GM12878 (cell line): ENCODE results near the gene MSH3.

Experiments
- ATF7 ChIP-seq: fragments of 450-650 bp; IDR thresholded peaks from 2 replicates; pipeline ENCODE4 v1.6.1; 2016; ENCODE audit warnings: low read depth, mild to moderate bottlenecking
- CEBPB ChIP-seq, 2 experiments: fragments of 150-350 bp in 1 of 2; IDR thresholded peaks; 2 replicates each; pipeline ENCODE4 v1.6.1; 2012 to 2014; ENCODE audit warnings: low read depth in 2 of 2, low read length in 2 of 2, borderline replicate concordance in 1 of 2, inconsistent platforms in 1 of 2
- NR2C2 ChIP-seq: IDR thresholded peaks from 2 replicates; pipeline ENCODE4 v1.6.1; 2011; ENCODE audit warnings: borderline replicate concordance, low read depth; ENCODE audit not compliant: control insufficient read depth, insufficient read length
- POLR2A ChIP-seq: IDR thresholded peaks from 2 replicates; pipeline ENCODE4 v1.6.1; 2011; ENCODE audit warnings: low read depth, mild to moderate bottlenecking, low read length
- TF ChIP-seq, protein P1 (sequence below), 3 experiments: IDR thresholded peaks in 2 of 3; conservative IDR thresholded peaks in 1 of 3; 2 replicates each; pipeline ENCODE4 v1.5.1; 2011; ENCODE audit warnings: low read depth in 3 of 3, low read length in 3 of 3, mild to moderate bottlenecking in 3 of 3, control low read depth in 2 of 3, moderate library complexity in 2 of 3, inconsistent platforms in 1 of 3, mixed read lengths in 1 of 3; ENCODE audit not compliant: control insufficient read depth in 2 of 3, insufficient read depth in 1 of 3; ENCODE audit errors: extremely low read depth in 1 of 3
- TF ChIP-seq, protein P2 (sequence below): IDR thresholded peaks from 2 replicates; pipeline ENCODE4 v1.6.1; 2012; ENCODE audit warnings: low read depth, low read length, improper control_type of control experiment

DNA sequence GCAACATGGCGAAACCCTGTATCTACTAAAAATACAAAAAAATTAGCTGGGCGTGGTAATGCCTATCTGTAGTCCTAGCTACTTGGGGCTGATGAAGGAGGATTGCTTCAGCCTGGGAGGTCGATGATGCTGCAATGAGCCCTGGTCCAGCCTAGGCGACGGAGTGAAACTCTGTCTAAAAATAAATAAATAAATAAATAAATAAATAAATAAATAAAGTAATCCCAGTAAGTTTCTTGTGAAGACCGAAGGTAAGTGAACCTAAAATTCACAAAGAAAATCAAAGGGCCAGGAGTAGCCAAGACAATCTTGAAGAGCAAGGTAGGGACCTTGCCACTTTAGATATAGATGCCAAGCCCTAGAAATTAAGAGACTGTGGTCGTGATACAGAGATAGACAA is 68.5 kb downstream of the MSH3 start:
- TF ChIP-seq, protein P1, sequence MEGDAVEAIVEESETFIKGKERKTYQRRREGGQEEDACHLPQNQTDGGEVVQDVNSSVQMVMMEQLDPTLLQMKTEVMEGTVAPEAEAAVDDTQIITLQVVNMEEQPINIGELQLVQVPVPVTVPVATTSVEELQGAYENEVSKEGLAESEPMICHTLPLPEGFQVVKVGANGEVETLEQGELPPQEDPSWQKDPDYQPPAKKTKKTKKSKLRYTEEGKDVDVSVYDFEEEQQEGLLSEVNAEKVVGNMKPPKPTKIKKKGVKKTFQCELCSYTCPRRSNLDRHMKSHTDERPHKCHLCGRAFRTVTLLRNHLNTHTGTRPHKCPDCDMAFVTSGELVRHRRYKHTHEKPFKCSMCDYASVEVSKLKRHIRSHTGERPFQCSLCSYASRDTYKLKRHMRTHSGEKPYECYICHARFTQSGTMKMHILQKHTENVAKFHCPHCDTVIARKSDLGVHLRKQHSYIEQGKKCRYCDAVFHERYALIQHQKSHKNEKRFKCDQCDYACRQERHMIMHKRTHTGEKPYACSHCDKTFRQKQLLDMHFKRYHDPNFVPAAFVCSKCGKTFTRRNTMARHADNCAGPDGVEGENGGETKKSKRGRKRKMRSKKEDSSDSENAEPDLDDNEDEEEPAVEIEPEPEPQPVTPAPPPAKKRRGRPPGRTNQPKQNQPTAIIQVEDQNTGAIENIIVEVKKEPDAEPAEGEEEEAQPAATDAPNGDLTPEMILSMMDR (IDR thresholded peaks at IDR 0.05 in 2 of 3, conservative IDR thresholded peaks at IDR 0.05 in 1 of 3; ENCODE audit: control insufficient read depth in 2 of 3, extremely low read depth in 1 of 3, insufficient read depth in 1 of 3, low read depth in 3 of 3, low read length in 3 of 3) = no peak
- TF ChIP-seq CEBPB (IDR thresholded peaks at IDR 0.05; ENCODE audit: borderline replicate concordance in 1 of 2, low read depth in 2 of 2, low read length in 2 of 2) = no peak
- no peak for TF ChIP-seq ATF7
- no peak for TF ChIP-seq NR2C2
- TF ChIP-seq, protein P2, sequence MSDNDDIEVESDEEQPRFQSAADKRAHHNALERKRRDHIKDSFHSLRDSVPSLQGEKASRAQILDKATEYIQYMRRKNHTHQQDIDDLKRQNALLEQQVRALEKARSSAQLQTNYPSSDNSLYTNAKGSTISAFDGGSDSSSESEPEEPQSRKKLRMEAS = no peak
- no peak for TF ChIP-seq POLR2A
